GM12875 (cell line): ENCODE measurements around the gene LRRN4CL.
"Not testable (repeated sequence)": the region's sequence is repeated elsewhere in the genome, so short reads cannot be mapped to it uniquely, and the experiment has no call there.

Experiments used
- H3K4me3 ChIP-seq: one replicate; pipeline ENCODE4 v1.5.1; 2011; ENCODE audit warnings: low read depth, low read length, control low read depth
- CTCF ChIP-seq: IDR thresholded peaks from 2 replicates; pipeline ENCODE4 v1.5.1; 2011; ENCODE audit warnings: low read depth, mild to moderate bottlenecking, control low read depth, inconsistent platforms, low read length, moderate library complexity, borderline replicate concordance; ENCODE audit not compliant: insufficient read depth

LRRN4CL gene

GRCh38 chr11:62665075-62665598 is 24.2 kb downstream of the LRRN4CL start, which contains the start of the genes C11orf98 and CSKMT:
Gene C11orf98, minus strand, starts transcription at chr11:62665210. Its CDS starts 41 bp downstream, at chr11:62665169.
Gene CSKMT, plus strand, starts transcription at chr11:62665312. Its CDS starts 568 bp downstream, at chr11:62665880.
- TF ChIP-seq CTCF, result no peak
- H3K4me3 ChIP-seq, result peak within 1 kb of the TSS; percentile 68

- peak overlapping the region; percentile 68 for H3K4me3 ChIP-seq
- TF ChIP-seq CTCF, result no peak
Observed at GRCh38 chr11:62664405-62665074, 24.8 kb downstream of the LRRN4CL start.

GRCh38 chr11:62656796-62657429 is 32.4 kb downstream of the LRRN4CL start:
- no peak for TF ChIP-seq CTCF
- no peak overlapping the region for H3K4me3 ChIP-seq

- no peak overlapping the region for H3K4me3 ChIP-seq
- TF ChIP-seq CTCF, result no peak
Observed at GRCh38 chr11:62654297-62654696, 35.0 kb downstream of the LRRN4CL start.

- H3K4me3 ChIP-seq, result peak overlapping the region; percentile 60
- no peak for TF ChIP-seq CTCF
Observed at GRCh38 chr11:62652161-62653006, 36.9 kb downstream of the LRRN4CL start.

GRCh38 chr11:62650283-62650682 is 39.0 kb downstream of the LRRN4CL start:
- not testable (repeated sequence) for H3K4me3 ChIP-seq

GRCh38 chr11:62649486-62649885 is 39.8 kb downstream of the LRRN4CL start:
- no peak overlapping the region for H3K4me3 ChIP-seq
- TF ChIP-seq CTCF, result no peak
